DOHH2 (cell line): ENCODE measurements around the gene NNT.

ENCODE experiments used
- EZH2phosphoT487 ChIP-seq: fragments of 200-600 bp; sonication (generic); IDR thresholded peaks from 2 replicates; pipeline ENCODE4 v1.6.1; 2017; ENCODE audit warnings: borderline replicate concordance, mild to moderate bottlenecking, antibody characterized with exemption, low read length, moderate library complexity, mixed read lengths
- TF ChIP-seq, protein P1 (sequence below): fragments of 200-600 bp; sonication (generic); IDR thresholded peaks from one replicate; pipeline ENCODE4 v1.5.1; 2014; ENCODE audit warnings: antibody characterized with exemption, mild to moderate bottlenecking, low read depth, low read length; ENCODE audit not compliant: poor library complexity, severe bottlenecking

DNA sequence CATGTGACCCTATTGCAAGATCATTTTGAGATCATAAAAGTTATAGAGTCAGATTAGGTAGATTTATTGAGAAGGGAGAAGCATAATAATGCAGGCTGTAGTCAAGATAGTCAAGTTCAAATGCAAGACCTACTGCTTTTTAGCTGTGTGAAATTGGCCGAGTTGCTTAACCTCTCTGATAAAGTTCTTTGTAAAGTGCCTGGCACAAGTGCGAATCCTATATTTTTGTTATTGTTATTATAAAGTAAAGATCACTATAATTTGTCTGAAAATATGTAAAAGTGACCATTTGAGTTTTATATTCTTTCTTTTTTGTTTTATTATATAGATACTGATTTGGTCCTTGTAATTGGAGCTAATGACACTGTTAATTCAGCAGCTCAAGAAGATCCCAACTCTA, 99.3 kb downstream of the NNT start:
- TF ChIP-seq, protein P1, sequence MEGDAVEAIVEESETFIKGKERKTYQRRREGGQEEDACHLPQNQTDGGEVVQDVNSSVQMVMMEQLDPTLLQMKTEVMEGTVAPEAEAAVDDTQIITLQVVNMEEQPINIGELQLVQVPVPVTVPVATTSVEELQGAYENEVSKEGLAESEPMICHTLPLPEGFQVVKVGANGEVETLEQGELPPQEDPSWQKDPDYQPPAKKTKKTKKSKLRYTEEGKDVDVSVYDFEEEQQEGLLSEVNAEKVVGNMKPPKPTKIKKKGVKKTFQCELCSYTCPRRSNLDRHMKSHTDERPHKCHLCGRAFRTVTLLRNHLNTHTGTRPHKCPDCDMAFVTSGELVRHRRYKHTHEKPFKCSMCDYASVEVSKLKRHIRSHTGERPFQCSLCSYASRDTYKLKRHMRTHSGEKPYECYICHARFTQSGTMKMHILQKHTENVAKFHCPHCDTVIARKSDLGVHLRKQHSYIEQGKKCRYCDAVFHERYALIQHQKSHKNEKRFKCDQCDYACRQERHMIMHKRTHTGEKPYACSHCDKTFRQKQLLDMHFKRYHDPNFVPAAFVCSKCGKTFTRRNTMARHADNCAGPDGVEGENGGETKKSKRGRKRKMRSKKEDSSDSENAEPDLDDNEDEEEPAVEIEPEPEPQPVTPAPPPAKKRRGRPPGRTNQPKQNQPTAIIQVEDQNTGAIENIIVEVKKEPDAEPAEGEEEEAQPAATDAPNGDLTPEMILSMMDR, result no peak
- TF ChIP-seq EZH2phosphoT487, result no peak
